GM21381 (cell line): ENCODE results near the gene GOLGA8O.
"Not testable (repeated sequence)": the region's sequence is repeated elsewhere in the genome, so short reads cannot be mapped to it uniquely, and the experiment has no call there.

Experiments used
- ATAC-seq: cut with Tn5 transposase; IDR thresholded peaks from one replicate; pipeline ENCODE4 v1.9.1; 2021; ENCODE audit warnings: mild to moderate bottlenecking, moderate library complexity; ENCODE audit not compliant: unreplicated experiment

Gene GOLGA8O, protein sequence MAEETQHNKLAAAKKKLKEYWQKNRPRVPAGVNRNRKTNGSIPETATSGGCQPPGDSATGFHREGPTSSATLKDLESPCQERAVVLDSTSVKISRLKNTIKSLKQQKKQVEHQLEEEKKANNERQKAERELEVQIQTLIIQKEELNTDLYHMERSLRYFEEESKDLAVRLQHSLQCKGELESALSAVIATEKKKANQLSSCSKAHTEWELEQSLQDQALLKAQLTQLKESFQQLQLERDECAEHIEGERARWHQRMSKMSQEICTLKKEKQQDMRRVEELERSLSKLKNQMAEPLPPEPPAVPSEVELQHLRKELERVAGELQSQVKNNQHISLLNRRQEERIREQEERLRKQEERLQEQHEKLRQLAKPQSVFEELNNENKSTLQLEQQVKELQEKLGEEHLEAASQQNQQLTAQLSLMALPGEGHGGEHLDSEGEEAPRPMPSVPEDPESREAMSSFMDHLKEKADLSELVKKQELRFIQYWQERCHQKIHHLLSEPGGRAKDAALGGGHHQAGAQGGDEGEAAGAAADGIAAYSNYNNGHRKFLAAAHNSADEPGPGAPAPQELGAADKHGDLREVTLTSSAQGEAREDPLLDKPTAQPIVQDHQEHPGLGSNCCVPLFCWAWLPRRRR

DNA sequence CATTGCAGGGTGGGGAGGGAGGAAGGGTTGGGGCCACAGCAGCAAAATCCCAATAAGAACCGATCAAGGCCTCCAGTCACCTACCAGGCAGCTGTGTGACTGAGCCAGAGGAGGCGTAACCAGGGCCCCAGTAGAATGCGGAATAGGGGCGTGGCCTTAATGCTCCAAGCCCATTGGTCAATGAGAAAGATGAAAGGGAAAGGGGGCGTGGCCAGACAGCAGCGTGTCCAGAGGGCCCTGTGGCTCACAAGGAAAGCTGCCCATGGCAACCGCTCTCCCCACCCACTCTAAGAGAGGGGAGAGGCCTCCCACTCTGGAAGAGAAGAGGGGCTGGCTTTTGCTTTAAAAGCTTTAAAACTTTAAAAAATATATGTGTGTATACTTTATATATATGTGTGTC, at the start of gene GOLGA8O:
Gene GOLGA8O (minus strand): TSS at position 101 of the 400 bp plus-strand sequence. CDS start 98 bp downstream, at position 3.
- ATAC-seq: not testable (repeated sequence)

DNA sequence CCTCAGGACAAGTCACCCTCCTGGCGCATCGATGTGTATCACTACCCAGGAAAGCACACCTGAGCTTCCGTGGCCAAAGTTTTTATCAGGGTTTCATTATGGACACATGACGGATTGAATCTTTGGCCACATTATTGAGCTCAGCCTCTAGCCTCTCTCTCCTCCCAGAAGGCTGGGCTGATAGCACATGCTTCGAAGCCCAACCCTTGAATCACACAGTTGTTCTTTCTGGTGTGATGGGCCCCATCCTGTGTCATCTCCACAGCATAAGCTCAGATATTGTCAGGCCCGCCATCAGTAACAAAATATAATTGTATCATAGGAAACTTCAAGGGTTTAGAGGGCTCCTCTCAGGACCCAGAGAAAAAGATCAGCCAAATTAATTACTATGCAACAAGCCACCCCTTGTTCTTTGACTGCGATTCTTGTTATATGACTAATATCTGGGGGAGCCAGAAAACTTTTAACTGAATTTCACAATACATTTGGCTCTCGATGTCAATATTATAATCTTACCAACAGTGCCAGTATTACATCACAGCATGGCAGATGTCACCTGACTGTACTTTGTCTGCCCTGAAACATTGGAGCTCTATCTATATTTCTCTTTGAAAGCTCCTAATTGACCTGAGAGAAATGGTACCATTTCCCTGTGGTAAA, 48.8 kb upstream of the GOLGA8O start:
- not testable (repeated sequence) for ATAC-seq

DNA sequence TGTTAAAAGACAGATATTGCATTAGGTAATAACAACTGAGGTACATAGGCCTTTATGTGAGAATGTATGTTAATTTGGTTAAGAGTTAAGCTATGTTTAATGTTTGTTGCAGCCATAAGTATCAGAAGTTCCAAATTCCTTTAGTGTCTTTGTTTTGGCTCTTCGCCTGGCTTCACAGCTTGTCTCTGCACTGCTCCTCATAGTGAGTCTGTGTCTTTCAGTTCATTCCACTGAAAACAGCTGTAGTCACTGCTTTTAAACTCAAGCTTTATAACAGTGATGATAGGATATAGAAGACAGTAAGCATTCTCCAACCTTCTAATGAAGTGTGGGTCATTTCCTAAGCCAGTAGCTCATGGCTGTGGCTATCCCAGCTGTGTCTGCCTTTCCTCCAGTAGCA, 47.5 kb upstream of the GOLGA8O start:
- ATAC-seq: not testable (repeated sequence)

DNA sequence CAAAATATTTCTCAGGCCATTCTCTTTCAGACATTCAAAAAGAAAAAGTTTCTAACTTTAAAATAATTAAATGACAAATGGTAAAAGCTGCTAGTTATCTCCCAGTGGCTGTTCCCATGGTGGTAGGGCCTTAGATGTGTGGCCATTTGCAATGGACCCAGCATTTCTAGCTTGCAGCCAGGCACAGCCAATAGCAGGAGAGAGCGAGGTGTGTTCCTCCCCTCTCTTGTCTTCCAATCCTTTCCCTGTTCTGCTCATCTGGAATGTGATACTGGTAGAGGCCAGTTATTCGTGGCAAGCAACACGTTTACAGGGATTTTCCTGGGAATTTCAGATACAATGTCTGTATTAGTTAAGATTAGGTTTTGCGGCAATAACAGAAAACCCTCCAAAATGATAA, 37.3 kb upstream of the GOLGA8O start:
- ATAC-seq: not testable (repeated sequence)

DNA sequence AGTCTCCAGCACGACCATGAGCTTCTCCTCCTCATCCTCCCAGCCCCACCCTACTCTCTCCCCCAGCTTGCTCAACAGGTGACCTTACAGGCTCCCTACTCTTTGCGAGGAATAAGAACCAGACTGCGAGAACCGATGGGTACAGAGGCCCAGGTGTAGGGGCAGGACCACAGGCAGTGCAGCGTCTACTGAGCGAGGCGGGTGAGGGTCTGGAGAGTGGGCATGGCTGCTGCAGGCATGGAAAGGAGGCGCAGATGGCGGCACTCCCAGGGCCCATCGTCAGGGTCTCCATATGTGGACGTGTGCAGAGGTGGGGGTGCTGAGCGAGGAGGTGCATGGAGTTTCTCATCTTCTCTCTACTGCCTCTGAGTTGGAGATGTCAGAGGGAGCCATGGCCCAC, 31.0 kb upstream of the GOLGA8O start:
- not testable (repeated sequence) for ATAC-seq

DNA sequence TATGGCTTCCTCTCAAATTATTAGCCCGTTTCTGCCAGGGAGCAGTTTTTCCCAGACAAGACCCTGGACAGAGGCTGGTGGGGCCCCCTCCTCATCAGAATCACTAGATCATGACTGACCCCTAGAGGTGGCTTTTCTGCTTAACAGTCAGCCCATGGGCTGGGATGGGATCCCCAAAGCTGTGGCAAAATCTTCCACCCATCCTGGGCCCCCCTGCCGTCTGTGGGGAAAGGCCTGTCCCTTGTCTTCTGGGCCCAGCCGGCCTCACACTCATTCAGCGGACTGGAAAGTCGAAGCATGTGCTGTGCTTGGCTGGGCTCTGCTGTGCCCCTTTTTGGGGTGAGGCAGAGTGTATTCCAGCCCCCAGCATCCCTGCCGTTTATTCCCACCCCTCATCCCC, 27.9 kb upstream of the GOLGA8O start:
- not testable (repeated sequence) for ATAC-seq

DNA sequence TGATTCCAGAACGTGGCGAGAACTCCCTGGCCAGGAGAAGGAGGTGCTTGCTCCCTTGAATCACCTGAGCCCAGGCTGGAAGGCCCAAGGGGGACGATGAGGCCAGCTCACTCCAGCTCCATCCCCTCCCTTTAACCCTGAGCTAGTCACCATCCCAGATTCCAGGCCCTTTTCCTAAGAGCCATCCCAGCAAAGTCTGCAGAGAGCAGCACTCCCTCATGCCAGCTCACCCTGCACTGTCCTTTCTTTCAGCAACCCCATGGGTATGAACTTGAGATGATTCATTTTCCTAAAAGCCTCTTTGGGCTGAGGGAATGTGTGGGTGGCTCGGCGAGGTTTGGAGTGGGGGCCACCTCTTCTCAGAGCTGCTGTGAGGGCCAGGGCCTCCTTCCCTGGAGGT, 26.2 kb upstream of the GOLGA8O start:
- ATAC-seq: not testable (repeated sequence)

DNA sequence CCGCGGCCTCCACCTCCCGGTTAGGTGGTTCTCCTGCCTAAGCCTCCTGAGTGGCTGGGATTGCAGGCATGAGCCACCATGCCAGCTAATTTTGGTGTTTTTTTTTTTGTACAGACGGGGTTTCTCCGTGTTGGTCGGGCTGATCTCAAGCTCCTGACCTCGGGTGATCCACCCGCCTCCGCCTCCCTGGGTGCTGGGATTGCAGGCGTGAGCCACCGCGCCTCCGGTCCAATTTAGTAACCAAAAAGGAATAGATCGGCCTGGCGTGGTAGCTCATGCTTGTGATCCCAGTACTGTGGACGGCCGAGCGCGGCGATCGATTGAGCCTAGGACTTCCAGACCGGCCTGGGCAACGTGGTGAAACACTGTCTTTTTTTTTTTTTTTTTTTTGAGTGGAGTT, 12.6 kb upstream of the GOLGA8O start:
- ATAC-seq: not testable (repeated sequence)

DNA sequence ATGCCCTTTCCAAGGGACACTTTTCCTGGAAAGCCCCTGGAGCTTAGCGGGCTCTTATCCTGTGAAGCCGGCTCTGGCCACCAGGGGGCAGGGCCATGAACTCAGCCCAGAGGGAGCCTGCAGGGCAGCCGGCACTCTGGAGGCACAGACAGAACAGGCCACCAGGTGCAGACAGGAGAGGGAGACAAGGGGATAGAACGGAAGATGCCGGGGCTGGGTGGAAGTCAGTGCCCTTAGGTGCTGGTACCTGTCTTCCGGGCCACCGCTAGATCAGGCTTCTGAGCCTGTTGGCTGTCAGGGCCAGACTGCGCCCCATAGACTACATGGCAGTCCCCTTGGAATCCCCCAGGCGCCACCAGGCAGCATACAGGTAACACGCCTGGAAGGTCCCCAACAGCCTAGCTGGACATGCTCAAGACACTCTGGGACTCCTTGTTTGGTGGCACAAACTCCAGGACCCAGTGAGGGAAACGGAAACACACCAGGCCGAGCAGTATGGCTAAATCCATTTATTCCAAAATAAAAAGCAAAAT, 14.9 kb downstream of the GOLGA8O start:
- ATAC-seq: not testable (repeated sequence)

DNA sequence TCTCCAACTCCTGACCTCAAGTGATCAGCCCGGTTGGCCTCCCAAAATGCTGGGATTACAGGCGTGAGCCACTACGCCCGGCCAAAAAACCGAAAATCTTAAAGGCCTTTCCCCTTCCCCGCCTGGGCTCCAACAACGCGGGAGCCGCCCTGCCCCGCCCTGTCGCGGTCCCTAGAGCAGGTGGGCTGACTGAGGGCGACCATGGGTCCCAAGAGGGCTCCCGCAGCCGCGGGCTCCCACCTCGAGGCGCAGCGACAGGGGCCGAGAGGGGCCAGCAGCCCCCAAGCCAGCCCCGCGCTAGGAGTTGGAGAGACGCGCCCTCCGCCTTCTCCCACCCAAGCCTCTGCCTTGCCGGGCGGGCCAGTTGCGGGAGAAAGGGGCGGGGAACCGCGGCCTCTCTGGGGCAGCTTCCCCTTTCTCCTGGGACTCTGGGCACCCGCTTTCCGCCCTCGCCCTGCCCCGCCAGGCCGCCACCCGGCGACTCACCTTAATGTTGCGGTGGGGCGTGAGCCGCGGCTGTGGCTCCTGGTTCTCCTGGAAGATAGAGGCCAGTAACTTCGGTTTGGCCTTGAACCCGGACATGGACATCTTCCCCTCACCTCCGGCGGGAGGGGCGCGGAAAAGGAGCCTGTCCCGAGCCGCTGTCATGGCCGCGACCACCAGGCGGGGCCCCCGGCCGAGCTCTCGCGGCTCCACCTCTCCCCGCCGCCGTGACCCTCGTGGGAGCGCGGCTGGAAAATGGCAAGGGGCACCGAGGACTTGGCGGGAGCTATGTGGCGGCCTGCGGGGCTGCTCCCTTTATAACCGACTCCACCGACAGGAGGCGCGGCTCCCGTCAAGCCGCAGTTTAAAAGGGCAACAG, 21.1 kb downstream of the GOLGA8O start:
- ATAC-seq: not testable (repeated sequence)

DNA sequence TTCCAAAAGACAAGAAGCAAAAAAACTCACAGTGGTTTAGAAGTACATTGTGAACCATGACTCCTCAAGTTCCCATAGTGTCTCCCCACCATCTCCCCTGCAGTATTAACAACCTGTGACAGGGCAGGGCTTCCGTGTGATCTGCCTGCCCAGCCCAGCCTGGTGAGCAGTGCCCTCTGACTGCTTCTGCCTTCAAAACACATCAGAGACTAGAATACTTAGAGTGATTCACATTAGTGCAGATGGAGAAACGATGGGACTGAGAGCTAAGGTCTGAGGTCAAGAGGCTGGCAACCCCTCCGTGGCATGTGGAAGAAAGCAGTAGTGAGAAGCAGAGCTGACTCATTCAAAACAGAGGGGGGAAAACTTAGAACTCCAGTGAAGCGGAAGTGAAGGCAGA, 27.8 kb downstream of the GOLGA8O start:
- ATAC-seq: not testable (repeated sequence)

DNA sequence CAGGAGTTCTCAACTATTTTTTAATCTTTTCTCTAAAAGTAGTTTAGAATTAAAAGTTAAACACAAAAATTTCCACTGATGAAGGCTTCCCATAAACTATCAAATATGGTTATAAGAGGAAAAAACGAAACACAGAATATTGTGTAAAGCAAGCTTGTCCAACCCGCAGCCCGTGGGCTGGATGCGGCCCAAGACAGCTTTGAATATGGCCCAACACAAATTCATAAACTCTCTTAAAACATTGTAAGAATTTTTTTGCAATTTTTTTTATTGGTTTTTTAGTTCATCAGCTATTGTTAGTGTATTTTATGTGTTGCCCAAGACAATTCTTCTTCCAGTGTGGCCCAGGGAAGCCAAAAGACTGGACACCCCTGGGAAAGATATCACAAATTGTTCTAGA, 28.9 kb downstream of the GOLGA8O start:
- not testable (repeated sequence) for ATAC-seq

DNA sequence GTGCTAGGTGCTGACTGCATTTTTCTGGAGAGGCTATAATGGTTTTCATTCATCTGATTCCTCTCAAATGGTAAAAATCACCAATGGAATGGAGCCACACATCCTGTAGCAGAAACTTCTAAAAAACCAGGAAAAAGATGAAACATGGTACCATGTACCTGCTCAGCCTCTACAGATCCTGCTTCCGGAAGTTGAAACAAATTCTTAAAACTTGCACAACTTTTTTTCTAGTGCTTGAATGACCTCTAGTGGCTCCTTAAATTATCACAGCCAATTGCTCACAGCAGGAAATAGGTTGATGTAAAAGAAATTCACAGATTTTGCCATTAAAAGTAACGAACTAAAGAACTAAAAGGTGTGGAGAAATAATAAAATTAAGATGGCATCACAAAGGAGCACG, 47.5 kb downstream of the GOLGA8O start:
- not testable (repeated sequence) for ATAC-seq

DNA sequence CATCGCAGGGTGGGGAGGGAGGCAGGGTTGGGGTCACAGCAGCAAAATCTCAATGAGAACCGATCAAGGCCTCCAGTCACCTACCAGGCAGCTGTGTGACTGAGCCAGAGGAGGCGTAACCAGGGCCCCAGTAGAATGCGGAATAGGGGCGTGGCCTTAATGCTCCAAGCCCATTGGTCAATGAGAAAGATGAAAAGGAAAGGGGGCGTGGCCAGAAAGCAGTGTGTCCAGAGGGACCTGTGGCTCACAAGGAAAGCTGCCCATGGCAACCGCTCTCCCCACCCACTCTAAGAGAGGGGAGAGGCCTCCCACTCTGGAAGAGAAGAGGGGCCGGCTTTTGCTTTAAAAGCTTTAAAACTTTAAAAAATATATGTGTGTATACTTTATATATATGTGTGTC, 52.2 kb downstream of the GOLGA8O start, which contains the start of gene GOLGA8K:
Gene GOLGA8K (minus strand): TSS at position 101 of the 400 bp plus-strand sequence. CDS start 98 bp downstream, at position 3.
- ATAC-seq: not testable (repeated sequence)

DNA sequence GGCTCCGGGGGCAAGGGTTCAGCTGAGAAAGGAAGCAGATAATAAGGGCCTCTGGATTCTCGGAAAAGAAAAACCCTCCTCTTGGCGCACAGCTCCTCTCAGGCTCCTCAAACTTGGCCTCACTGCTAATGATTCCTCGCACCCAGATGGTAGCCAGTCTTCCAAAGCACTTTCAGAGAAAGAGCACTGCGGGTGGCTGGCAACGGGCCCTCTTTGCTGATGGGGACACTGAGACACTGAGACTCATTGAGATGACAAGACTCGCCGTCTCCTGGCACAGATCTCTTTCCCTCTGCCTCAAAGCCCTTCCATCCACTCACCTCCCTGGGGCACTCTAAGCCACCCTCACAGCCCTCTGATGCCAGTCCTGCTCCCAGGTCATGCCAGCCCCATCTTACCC, 58.9 kb downstream of the GOLGA8O start:
- ATAC-seq: not testable (repeated sequence)
